AG08395 (cell line): ENCODE measurements around the gene TTC39A.
A peak's percentile ranks its signal among the peaks of the same experiment; 100 is the strongest.
"Not testable (repeated sequence)": the region's sequence is repeated elsewhere in the genome, so short reads cannot be mapped to it uniquely, and the experiment has no call there.

Experiments used
- DNase-seq: peaks from one replicate; pipeline ENCODE4 v3.0.0; 2012; ENCODE audit warnings: mixed read lengths, low spot score

TTC39A gene

GRCh38 chr1:51266791-51267190, 63.6 kb downstream of the TTC39A start:
- no peak for DNase-seq

DNA sequence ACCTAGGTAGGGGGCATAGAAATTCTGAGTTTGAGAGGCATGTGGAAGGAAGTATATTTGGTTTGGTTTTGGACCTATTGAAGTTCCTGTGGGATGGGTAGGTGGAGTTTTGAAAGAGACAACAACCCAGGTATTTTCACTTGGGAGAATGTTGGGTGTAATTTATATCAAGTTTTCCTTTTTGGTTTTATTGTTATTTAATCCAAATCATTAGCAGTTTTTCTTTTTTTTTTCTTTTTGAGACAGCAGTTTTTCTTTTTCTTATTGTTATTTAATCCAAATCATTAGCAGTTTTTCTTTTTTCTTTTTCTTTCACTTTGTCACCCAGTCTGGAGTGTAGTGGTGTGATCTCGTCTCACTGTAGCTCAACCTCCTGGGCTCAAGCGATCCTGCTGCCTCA, 64.2 kb downstream of the TTC39A start:
- no peak for DNase-seq

DNA sequence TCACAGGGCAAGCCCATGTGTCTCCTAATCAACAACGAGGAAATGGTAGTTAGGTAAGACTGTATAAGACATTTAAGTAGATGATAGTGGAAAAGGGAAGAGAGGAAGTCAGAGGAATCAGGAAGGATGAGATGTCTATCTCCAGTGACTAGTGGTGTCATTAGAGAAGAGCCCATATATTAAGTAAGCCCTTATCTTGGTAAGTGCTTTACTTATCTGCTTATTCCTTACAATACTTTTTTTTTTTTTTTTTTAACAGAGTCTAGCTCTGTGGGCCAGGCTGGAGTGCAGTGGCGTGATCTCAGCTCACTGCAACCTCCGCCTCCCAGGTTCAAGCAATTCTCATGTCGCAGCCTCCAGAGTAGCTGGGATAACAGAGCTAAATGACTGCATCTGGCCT, 64.7 kb downstream of the TTC39A start:
- DNase-seq = no peak

DNA sequence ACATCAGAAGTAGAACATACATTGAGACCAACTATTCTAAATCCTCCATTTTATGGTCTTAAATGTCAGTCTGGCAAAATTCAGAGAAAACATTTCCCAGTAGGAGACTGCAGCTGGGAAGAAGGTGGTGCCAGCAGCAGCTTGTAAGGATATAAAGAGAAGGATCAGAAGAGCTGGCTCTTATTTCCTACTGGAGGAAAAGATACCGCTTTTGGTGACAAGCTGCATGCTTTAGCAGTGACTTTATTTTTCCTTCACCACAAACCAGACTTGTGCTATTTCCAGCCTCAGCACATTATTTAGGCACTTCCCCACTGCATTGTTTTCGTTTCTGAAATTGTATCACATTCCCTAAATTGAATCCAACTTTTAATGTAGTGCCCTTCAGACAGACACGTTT, 65.9 kb downstream of the TTC39A start:
- peak; percentile 92 for DNase-seq

GRCh38 chr1:51263147-51263877, 67.0 kb downstream of the TTC39A start:
- no peak for DNase-seq

- DNase-seq = no peak
Observed at GRCh38 chr1:51255331-51255730, 75.0 kb downstream of the TTC39A start.

GRCh38 chr1:51253691-51254090, 76.7 kb downstream of the TTC39A start:
- no peak for DNase-seq

DNA sequence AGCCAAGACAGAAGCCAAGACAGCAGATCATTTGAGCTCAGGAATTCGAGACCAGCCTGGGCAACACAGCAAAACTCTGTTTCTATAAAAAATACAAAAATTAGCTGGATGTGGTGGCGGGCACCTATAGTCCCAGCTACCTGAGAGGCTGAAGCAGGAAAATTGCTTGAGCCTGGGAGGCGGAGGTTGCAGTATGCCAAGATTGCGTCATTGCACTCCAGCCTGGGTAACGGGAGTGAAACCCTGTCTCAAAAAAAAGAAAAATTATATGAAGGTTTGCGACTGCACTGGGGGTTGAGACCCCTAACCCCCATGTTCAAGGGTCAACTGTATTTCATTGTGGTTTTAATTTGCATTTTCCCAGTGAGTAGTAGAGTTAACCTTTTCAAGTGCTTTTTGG, 78.0 kb downstream of the TTC39A start:
- no peak for DNase-seq

- not testable (repeated sequence) for DNase-seq
Observed at GRCh38 chr1:51251165-51251564, 79.2 kb downstream of the TTC39A start.

DNA sequence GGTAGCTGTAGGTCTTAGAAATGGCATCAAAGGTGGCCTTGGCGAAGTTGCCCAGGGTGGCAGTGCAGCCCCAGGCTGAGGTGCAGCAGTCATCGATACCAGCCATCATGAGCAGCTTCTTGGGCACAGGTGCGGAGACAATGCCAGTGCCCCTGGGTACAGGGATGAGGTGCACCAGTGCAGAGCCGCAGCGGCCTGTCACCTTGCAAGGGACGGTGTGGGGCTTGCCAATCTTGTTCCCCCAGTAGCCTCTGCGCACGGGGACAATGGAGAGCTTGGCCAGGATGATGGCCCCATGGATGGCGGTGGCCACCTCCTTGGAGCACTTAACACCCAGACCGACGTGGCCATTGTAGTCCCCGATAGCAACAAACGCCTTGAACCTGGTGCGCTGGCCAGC, 79.6 kb downstream of the TTC39A start:
- not testable (repeated sequence) for DNase-seq

GRCh38 chr1:51249445-51249844, 80.9 kb downstream of the TTC39A start:
- no peak for DNase-seq

DNA sequence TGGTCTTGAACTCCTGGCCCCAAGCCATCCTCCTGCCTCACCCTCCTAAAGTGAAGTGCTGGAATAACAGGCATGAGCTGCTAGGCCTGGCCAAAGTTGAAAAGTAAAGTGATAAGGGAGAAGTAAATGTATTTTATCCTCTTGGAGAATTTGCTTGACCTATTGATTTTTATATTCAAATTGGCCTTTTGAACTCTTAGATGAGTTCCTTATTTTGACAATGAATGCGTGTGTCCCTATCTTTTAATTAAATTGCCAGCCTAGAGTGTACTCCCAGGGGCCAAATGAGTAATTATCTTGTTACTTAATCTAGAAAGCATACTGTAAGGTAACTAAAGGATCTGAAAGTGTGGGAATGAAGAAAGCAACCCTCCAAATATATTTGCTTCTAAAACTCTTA, 82.9 kb downstream of the TTC39A start:
- DNase-seq = no peak

GRCh38 chr1:51247022-51247421, 83.3 kb downstream of the TTC39A start:
- no peak for DNase-seq

- no peak for DNase-seq
Observed at GRCh38 chr1:51242546-51242945, 87.8 kb downstream of the TTC39A start.

GRCh38 chr1:51241119-51241518, 89.2 kb downstream of the TTC39A start:
- DNase-seq = no peak

DNA sequence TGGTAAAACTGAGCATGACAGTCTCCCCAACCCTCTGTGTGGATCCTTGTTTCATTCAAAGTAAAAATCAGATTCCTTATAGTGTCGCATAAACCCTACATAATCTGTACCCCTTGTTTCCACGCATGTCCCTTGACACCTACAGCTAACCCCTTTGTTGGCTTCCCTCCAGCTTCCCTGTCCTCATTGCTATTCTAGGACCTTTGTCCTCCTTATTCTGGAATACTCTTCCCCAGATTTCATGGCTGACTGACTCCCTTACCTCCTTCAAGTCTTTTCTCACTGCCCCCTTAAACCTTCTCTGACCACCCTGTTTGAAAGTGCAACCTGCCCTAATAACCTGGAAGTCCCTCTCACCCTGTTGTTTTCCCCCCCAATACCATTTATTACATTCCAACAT, 90.3 kb downstream of the TTC39A start:
- no peak for DNase-seq

GRCh38 chr1:51238034-51238403, 92.3 kb downstream of the TTC39A start:
- peak; percentile 10 for DNase-seq

- peak; percentile 29 for DNase-seq
Observed at GRCh38 chr1:51237351-51238033, 92.9 kb downstream of the TTC39A start.
